Stimulated activated naive CD8-positive, alpha-beta T cell treated with anti-CD3 and anti-CD28 coated beads, Interleukin-15, amount 100 ng/mL, for 72 hours (primary cell): Measurements from ENCODE around the gene NPC1.
"Not testable (repeated sequence)": the region's sequence is repeated elsewhere in the genome, so short reads cannot be mapped to it uniquely, and the experiment has no call there.

Experiments
- ATAC-seq: fragments of 150-1000 bp; cut with Tn5 transposase; 2 replicates; pipeline ENCODE4 v1.10.0; 2021; ENCODE audit warnings: mild to moderate bottlenecking, moderate library complexity
- DNase-seq, 2 donors: peaks; one replicate each; pipeline ENCODE4 v3.0.0; 2021 to 2022
- H3K27ac Mint-ChIP-seq, 2 donors: one replicate each; pipeline ENCODE4 v1.8.0; 2022; ENCODE audit warnings: mild to moderate bottlenecking in 2 of 2, mixed read lengths in 2 of 2, moderate library complexity in 2 of 2
- H3K27me3 Mint-ChIP-seq: one replicate; pipeline ENCODE4 v1.8.0; 2022; ENCODE audit warnings: mixed read lengths
- H3K4me1 Mint-ChIP-seq: one replicate; pipeline ENCODE4 v1.8.0; 2022; ENCODE audit warnings: mild to moderate bottlenecking, mixed read lengths
- H3K4me3 Mint-ChIP-seq, 2 donors: one replicate each; pipeline ENCODE4 v1.8.0; 2022; ENCODE audit warnings: mild to moderate bottlenecking in 2 of 2, mixed read lengths in 2 of 2, moderate library complexity in 1 of 2
- H3K9me3 Mint-ChIP-seq, 2 donors: one replicate each; pipeline ENCODE4 v1.8.0; 2022; ENCODE audit warnings: mixed read lengths in 2 of 2

The NPC1 gene

GRCh38 chr18:23573020-23573419, 13.3 kb downstream of the NPC1 start:
- H3K4me3 Mint-ChIP-seq, result no peak overlapping the region
- H3K27ac Mint-ChIP-seq, result no peak overlapping the region
- H3K9me3 Mint-ChIP-seq, result no peaks in the 10 kb centered on the region
- ATAC-seq (no peak), DNase-seq (no peak)
- H3K4me1 Mint-ChIP-seq, result peaks cover 29% of the 10 kb centered on the region
- no peaks in the 10 kb centered on the region for H3K27me3 Mint-ChIP-seq

DNA sequence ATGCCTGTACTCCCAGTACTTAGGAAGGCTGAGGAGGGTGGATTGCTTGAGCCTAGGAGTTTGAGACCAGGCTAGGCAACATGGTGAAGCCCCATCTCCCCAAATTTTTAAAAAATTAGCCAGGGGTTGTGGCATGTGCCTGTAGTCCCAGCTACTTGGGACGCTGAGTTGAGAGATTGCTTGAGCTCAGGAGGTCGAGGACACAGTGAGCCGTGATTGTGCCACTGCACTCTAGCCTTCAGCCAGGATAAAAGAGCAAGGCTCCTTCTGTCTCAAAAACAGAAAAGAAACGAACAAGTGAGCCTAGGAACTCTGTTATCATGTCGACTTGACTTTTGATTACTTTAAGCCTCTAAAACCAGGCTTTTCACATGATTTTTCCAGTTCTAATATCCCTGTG, 13.7 kb downstream of the NPC1 start:
- Mint-ChIP-seq H3K27ac (no peak overlapping the region), H3K27me3 (no peaks in the 10 kb centered on the region), H3K4me3 (no peak overlapping the region), H3K9me3 (no peaks in the 10 kb centered on the region), H3K4me1 (peaks cover 29% of the 10 kb centered on the region)
- DNase-seq, result no peak
- no peak for ATAC-seq

DNA sequence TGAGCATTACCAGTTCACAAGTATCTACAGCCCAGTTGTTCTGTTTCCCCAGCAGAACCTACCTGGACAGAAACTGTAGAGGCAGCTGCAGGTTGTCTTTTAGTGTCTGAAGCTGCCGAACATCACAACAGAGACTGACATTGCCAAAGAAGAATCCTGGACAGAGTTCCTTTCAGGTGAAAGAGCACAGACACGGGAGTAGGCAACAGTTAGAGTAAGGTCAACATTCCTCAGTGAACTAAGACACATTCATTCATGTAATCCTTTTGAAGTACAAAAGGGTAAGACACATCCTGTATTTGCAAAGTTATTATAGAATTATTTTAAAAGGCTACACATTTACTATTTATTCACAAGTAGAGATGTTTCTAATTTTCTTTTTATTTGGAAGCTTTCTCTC, 14.3 kb downstream of the NPC1 start:
- Mint-ChIP-seq H3K4me1 (peaks cover 29% of the 10 kb centered on the region), H3K4me3 (no peak overlapping the region), H3K27ac (no peak overlapping the region), H3K27me3 (no peaks in the 10 kb centered on the region), H3K9me3 (no peaks in the 10 kb centered on the region)
- ATAC-seq, result no peak
- no peak for DNase-seq

- Mint-ChIP-seq H3K27me3 (no peaks in the 10 kb centered on the region), H3K4me1 (peaks cover 22% of the 10 kb centered on the region), H3K27ac (no peak overlapping the region), H3K4me3 (no peak overlapping the region), H3K9me3 (no peaks in the 10 kb centered on the region)
- no peak for DNase-seq
- no peak for ATAC-seq
Measured at GRCh38 chr18:23570912-23571504, 15.3 kb downstream of the NPC1 start.

DNA sequence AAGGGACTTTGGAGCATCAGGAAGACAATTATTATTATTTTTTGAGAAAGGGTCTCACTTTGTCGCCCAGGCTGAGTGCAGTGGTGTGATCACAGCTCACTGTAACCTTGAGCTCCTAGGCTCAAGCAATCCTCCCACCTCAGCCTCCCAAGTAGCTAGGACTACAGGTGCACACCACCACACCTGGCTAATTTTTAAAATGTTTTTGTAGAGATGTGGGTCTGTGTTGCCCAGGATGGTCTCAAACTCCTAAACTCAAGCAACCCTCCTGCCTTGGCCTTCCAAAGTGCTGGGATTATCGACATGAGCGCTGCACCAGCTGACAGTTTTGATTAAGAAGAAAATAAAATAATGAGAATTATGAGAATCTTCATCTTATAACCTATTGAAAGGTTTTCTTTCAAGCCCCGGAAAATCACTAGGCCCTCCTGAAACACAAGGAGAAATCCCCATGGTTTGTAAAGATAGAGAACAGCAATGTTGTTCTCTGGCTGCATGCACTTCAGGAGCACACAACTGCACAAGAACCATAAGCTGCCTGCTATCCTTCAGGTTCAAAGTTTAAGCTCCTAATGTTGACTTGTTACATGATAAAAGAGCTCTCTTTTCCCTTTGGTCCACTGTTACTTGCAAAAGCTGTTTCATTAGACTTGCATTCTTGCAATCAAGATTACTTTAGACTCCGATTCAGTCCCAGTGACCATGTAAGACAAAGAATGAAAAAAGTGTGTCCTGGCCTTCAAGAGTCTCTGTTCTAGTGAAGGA, 16.8 kb downstream of the NPC1 start:
- DNase-seq (no peak), ATAC-seq (no peak)
- peaks cover 19% of the 10 kb centered on the region for H3K4me1 Mint-ChIP-seq
- no peaks in the 10 kb centered on the region for H3K9me3 Mint-ChIP-seq
- no peaks in the 10 kb centered on the region for H3K27me3 Mint-ChIP-seq
- no peak overlapping the region for H3K27ac Mint-ChIP-seq
- no peak overlapping the region for H3K4me3 Mint-ChIP-seq

DNA sequence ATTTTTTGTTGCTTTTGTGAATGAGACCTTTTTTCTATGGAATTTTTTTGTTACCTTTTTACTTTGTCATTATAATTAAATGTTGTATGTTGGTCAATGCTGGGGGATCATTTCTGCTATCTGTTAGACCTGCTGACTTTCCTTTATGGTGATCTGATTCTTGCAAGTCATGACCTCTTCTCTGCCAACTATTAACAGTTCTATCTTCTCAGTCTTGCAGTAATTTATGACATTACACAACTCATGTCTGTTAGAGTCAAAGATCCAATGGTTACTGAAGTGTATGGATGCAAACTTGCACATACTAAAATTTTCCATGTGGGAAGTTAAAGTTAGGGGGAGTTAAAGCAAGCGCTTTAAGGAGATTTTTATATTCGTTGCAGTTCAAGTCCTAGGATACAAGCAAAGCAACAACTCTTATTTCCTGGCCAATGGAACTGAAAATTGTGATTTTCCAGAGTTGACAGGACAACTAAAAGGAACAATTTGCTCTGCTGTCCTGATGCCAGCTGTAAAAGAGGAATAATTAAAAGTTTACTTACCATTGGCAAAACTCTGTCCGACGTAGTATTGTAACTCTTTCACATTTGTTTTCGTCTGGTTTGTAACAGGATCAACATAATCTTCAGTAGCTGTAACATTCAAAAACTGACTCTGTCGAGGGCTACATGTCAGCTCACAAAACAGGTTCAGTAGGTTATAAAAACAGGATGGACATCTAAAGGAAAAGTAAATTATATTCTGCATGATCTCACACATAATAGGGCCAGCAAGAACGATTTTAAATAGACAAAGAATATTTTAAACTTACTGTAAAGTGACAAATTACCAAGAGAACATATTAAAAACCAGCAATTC, 17.8 kb downstream of the NPC1 start:
- Mint-ChIP-seq H3K4me3 (no peak overlapping the region), H3K27ac (no peak overlapping the region), H3K9me3 (no peaks in the 10 kb centered on the region), H3K4me1 (peaks cover 19% of the 10 kb centered on the region), H3K27me3 (no peaks in the 10 kb centered on the region)
- ATAC-seq (no peak), DNase-seq (no peak)

DNA sequence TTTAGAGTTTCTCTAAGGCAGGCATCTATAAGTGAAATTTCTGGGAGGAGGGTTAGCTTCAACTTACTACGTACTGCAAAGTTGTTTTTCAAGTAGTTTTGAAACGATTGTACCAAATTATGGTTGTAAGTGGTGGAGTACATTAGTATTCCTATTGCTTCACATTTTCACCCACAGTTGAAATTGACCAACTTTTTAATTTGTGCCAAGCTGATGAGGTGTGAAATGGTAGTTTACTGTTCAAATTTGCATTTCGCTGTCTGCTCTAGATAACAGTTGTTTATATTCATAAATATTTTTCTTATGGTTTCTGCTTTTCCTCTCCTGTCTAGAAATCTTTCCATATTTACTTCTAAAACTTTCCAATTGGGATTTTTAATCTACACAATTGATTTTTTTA, 18.6 kb downstream of the NPC1 start:
- DNase-seq (no peak), ATAC-seq (no peak)
- Mint-ChIP-seq H3K27me3 (no peaks in the 10 kb centered on the region), H3K27ac (no peak overlapping the region), H3K4me3 (no peak overlapping the region), H3K4me1 (peaks cover 22% of the 10 kb centered on the region), H3K9me3 (no peaks in the 10 kb centered on the region)

GRCh38 chr18:23565916-23566547, 20.3 kb downstream of the NPC1 start:
- H3K4me3 Mint-ChIP-seq, result no peak overlapping the region

DNA sequence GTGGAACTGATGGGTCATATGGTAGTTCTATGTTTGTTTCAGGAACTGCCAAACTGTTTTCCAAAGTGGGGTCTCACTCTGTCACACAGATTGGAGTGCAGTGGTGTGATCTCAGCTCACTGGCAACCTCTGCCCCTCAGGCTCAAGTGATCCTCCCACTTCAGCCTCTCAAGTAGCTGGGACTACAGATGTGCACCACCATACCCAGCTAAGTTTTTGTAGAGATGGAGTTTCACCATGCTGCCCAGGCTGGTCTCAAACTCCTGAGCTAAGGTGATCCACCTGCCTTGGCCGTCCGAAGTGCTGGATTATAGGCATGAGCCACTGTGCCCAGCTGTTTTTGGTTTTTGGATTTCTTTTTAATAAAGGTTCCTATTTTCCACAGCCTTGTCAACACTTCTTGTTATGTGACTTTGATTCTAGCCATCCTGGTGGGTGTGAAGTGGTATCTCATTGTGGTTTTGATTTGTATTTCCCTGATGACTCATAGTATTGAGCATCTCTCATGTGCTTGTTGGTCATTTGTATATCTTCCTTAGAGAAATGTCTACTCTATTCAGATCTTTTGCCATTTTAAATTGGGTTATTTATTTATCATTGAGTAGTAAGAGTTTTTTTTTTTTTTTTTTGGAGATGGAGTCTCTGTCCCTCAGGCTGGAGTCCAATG, 22.8 kb downstream of the NPC1 start:
- H3K4me3 Mint-ChIP-seq, result no peak overlapping the region
- peaks cover 22% of the 10 kb centered on the region for H3K4me1 Mint-ChIP-seq
- no peaks in the 10 kb centered on the region for H3K9me3 Mint-ChIP-seq
- ATAC-seq, result peak; percentile 99
- H3K27me3 Mint-ChIP-seq, result no peaks in the 10 kb centered on the region
- DNase-seq, result no peak
- peak overlapping the region; percentile 31 to 52 for H3K27ac Mint-ChIP-seq

More at GRCh38 chr18:23565916-23566547, 20.3 kb downstream of the NPC1 start:
- Mint-ChIP-seq H3K9me3 (no peaks in the 10 kb centered on the region), H3K4me1 (peaks cover 22% of the 10 kb centered on the region), H3K27me3 (no peaks in the 10 kb centered on the region), H3K27ac (no peak overlapping the region)
- no peak for DNase-seq
- ATAC-seq, result no peak

- DNase-seq (no peak), ATAC-seq (no peak)
- Mint-ChIP-seq H3K27ac (no peak overlapping the region), H3K9me3 (no peaks in the 10 kb centered on the region), H3K4me3 (no peak overlapping the region), H3K4me1 (peaks cover 22% of the 10 kb centered on the region), H3K27me3 (no peaks in the 10 kb centered on the region)
Measured at GRCh38 chr18:23560186-23560585, 26.1 kb downstream of the NPC1 start.

DNA sequence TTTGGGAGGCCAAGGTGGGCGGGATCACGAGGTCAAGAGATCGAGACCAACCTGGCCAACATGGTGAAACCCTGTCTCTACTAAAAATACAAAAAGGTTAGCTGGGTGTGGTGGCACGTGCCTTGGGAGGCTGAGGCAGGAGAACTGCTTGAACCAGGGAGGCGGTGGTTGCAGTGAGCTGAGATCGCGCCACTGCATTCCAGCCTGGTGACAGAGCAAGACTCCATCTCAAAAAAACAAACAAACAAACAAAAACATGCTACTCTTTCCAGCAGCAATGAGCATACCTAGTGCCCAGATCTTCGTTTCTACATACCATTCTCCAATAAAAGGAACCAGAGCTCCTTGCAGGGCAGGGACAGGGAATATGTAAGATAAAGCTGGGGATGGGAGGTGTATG, 28.8 kb downstream of the NPC1 start:
- not testable (repeated sequence) for ATAC-seq, DNase-seq, H3K27ac Mint-ChIP-seq, H3K27me3 Mint-ChIP-seq, H3K9me3 Mint-ChIP-seq, H3K4me1 Mint-ChIP-seq, H3K4me3 Mint-ChIP-seq

GRCh38 chr18:23556145-23556780, 30.0 kb downstream of the NPC1 start:
- Mint-ChIP-seq H3K4me1 (no peaks in the 10 kb centered on the region), H3K9me3 (no peaks in the 10 kb centered on the region), H3K27ac (no peak overlapping the region), H3K4me3 (no peak overlapping the region), H3K27me3 (no peaks in the 10 kb centered on the region)
- ATAC-seq (no peak), DNase-seq (no peak)

- H3K4me3 Mint-ChIP-seq, result no peak overlapping the region
- DNase-seq (no peak), ATAC-seq (no peak)
- H3K27ac Mint-ChIP-seq, result peak overlapping the region in 1 of 2 donors; percentile 74
- H3K27me3 Mint-ChIP-seq, result no peaks in the 10 kb centered on the region
- no peaks in the 10 kb centered on the region for H3K9me3 Mint-ChIP-seq
- no peaks in the 10 kb centered on the region for H3K4me1 Mint-ChIP-seq
Measured at GRCh38 chr18:23553887-23554286, 32.4 kb downstream of the NPC1 start.

DNA sequence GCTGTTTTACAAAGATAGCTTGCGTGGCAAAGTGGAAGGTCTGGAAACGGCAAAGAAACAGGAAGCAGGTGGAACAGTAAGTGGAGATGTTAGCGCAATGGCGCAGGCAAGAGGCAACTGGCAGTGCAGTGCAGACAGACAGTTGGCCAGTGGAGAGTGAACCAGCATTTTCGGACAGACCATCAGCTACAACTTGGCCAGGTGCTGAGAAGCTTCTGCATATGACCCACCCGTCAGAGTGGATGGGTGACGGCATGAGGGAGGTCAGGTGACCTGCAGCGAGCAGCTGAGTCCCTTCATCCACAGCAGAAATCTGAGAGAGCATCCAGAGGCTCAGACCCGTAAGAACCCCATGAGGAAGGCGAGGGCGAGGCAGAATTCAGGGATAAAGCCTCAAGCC, 33.8 kb downstream of the NPC1 start:
- H3K27me3 Mint-ChIP-seq, result no peaks in the 10 kb centered on the region
- ATAC-seq (no peak), DNase-seq (no peak)
- peak overlapping the region in 1 of 2 donors; percentile 85 for H3K27ac Mint-ChIP-seq
- no peak overlapping the region for H3K4me3 Mint-ChIP-seq
- H3K9me3 Mint-ChIP-seq, result no peaks in the 10 kb centered on the region
- no peaks in the 10 kb centered on the region for H3K4me1 Mint-ChIP-seq

GRCh38 chr18:23551978-23552377, 34.3 kb downstream of the NPC1 start:
- DNase-seq (no peak), ATAC-seq (no peak)
- Mint-ChIP-seq H3K4me1 (no peaks in the 10 kb centered on the region), H3K27ac (peak overlapping the region in 1 of 2 donors; percentile 85), H3K4me3 (no peak overlapping the region), H3K27me3 (no peaks in the 10 kb centered on the region), H3K9me3 (no peaks in the 10 kb centered on the region)
